Measurements from ENCODE around the gene CCBE1. TPM values are rescaled to one million over a fixed set of nuclear protein-coding genes. Genes with fewer than 3 reads are reported as not detected.

The CCBE1 gene
- total RNA-seq, 1 donor from 2014 or later, result 1.8 TPM

DNA sequence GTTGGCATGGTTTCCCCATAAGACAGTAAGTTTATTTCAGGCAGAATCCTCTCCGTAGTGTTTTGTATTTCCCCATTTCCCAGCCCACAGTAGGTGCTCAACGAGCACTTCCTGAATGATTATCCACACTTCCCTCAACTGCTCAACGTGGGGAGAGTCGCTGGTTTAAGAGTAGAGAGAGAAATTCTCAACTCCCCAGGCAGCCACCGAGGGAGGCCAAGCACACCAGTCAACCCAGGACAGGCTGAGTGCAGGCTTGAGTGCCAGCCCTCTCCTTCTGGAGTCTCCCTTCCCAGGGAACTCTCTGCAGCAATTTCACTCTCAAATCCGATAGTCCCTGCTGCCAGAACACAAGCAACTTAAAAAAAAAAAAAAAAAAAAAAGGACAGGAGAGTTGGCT is 246.2 kb downstream of the CCBE1 start:
- TF ChIP-seq, protein P1, sequence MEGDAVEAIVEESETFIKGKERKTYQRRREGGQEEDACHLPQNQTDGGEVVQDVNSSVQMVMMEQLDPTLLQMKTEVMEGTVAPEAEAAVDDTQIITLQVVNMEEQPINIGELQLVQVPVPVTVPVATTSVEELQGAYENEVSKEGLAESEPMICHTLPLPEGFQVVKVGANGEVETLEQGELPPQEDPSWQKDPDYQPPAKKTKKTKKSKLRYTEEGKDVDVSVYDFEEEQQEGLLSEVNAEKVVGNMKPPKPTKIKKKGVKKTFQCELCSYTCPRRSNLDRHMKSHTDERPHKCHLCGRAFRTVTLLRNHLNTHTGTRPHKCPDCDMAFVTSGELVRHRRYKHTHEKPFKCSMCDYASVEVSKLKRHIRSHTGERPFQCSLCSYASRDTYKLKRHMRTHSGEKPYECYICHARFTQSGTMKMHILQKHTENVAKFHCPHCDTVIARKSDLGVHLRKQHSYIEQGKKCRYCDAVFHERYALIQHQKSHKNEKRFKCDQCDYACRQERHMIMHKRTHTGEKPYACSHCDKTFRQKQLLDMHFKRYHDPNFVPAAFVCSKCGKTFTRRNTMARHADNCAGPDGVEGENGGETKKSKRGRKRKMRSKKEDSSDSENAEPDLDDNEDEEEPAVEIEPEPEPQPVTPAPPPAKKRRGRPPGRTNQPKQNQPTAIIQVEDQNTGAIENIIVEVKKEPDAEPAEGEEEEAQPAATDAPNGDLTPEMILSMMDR (conservative IDR thresholded peaks at IDR 0.05; ENCODE audit: low read depth, low read length), result no peak
- no peak overlapping the region for H3K4me3 ChIP-seq (ENCODE audit: low read depth, low read length)
- DNase-seq (ENCODE audit: low read depth), result no peak

DNA sequence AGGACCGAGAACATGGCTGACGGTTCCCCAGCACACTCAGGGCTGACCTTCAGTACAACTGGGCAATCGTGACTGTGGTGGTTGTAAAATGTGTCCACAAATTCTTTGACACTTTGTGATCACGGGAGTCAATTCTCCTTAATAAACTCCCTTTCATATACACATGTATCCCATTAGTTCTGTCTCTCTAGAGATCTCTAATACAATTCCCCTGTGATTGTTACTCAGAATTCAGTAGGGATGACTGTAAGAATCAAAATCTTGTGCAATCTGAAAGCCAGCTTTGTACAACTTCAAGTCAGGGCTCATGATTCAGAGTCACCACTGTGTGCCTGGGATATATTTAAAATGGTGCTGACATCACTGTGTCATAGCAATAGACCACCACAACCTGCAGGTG is 248.7 kb downstream of the CCBE1 start:
- no peak for DNase-seq (ENCODE audit: low read depth)
- TF ChIP-seq, protein P1 (conservative IDR thresholded peaks at IDR 0.05; ENCODE audit: low read depth, low read length), result no peak
- H3K4me3 ChIP-seq (ENCODE audit: low read depth, low read length), result no peak overlapping the region

DNA sequence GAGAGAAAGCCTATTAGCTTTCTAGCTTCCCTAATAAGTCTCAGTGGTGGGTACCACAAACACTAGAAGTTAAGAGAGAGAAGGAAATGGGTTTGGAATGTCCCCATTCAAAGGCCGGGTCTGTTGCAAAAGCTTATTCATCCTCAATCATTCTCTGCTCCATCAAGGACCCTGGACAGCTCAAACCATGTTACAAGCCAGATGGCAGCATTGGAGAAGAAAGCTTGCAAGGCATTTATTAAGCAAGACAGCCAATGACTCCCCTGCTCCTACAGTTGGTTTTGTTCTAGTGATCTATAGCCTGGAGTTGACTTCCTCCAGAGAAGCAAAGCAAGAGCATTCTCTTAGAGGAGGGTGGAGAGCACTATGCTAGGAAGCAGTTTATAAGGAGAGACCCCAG is 251.2 kb downstream of the CCBE1 start:
- TF ChIP-seq, protein P1 (conservative IDR thresholded peaks at IDR 0.05; ENCODE audit: low read depth, low read length), result no peak
- no peak overlapping the region for H3K4me3 ChIP-seq (ENCODE audit: low read depth, low read length)
- no peak for DNase-seq (ENCODE audit: low read depth)

DNA sequence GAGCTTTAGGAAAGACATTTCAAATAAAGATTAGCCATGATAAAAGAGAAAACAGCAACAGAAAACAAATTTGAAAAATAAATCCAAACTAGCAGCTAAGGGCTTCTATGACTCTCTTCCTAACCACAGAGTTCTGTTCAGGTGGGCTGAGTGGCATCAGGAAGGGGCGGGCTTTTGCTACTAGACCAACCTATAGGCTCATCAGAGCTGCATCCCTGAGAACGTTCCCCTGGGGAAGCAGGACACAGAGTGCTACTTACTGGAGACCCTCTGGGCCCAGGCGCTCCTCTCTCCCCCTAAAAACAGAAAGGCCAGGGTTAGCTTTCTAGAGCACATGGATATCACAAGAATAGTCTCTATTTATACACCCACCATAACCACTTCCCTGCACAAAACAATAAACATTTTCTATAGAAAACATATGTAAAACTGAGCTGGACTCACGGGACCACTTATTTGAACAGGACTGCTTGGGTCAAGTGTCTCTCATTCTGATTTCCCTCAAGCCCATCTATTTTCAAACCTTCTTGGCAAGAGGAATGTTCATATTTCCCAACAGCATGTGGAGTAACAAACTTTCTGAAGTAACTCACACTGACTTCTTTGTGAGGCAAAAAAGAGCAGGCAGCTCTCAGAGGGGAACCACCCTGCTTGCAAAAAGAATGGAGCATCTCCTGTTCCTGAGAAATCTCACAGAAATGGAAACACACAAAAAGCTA is 259.2 kb downstream of the CCBE1 start:
- TF ChIP-seq, protein P1 (conservative IDR thresholded peaks at IDR 0.05; ENCODE audit: low read depth, low read length), result no peak
- DNase-seq (ENCODE audit: low read depth), result no peak

DNA sequence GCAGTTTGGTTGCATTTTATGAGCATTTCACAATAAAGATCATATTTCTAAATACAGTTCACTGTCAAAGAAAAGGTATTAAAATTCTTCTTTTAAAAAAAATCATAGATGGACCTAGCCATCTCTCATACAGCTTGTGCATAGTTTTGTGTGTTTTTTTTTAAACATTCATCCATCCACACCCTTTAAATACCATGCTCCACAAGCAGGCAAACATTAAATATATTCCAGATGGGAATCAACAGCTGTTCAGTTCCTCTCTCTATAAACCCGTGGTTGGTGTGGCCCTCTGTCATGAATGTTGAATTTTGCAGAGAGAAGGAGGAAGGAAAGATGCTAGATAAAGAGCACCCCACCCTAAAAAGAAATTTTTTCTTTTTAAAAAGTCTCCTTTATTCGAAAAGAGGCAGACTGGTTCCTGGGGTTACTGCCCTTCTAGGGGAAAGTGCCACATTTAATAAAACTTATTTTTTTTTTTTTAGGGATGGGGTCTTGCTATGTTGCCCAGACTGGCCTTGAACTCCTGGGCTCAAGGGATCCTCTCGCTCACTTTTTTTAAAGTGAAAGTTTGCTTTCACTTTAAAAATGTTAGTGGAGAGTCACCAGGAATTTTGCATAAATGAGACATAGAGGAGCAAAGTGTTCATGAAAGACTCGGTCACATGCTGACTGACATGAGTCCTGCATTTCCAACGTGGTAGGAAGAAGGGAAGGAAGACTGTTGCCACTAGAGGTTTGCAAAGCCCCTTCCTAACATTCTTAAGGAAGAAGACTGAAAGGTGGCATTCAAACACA is 264.2 kb downstream of the CCBE1 start:
- TF ChIP-seq, protein P1 (conservative IDR thresholded peaks at IDR 0.05; ENCODE audit: low read depth, low read length), result no peak
- no peak for DNase-seq (ENCODE audit: low read depth)
- no peak overlapping the region for H3K4me3 ChIP-seq (ENCODE audit: low read depth, low read length)

More for the DNA sequence above, 259.2 kb downstream of the CCBE1 start:
- no peak overlapping the region for H3K4me3 ChIP-seq (ENCODE audit: low read depth, low read length)

DNA sequence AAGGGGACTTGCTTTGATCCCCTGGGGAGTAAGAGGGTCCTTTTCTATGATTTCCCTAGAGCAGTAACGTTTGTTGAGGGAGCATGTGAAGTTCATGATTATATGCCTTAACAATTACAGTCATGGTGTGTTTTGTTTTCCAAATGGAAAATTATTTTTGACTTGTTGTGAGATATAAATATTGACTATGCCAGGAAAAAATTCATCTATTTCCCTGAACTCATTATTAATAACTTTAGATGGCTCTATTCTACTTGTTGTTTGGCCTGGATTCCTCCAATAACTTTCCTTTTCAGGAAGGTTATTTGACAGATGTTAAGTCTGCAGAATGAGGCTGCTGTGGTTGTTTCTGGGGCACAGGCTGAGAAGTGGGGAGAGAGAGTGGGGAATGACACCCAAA is 266.1 kb downstream of the CCBE1 start:
- DNase-seq (ENCODE audit: low read depth), result no peak
- H3K4me3 ChIP-seq (ENCODE audit: low read depth, low read length), result no peak overlapping the region
- TF ChIP-seq, protein P1 (conservative IDR thresholded peaks at IDR 0.05; ENCODE audit: low read depth, low read length), result no peak

Measured in epithelial cell of proximal tubule (primary cell).